GM19438 (cell line): ENCODE measurements around the gene ARL9.
A peak's percentile ranks its signal among the peaks of the same experiment; 100 is the strongest.

Experiments used
- ATAC-seq: cut with Tn5 transposase; IDR thresholded peaks from one replicate; pipeline ENCODE4 v1.9.1; 2021; ENCODE audit warnings: low read depth; ENCODE audit not compliant: unreplicated experiment

The ARL9 gene

DNA sequence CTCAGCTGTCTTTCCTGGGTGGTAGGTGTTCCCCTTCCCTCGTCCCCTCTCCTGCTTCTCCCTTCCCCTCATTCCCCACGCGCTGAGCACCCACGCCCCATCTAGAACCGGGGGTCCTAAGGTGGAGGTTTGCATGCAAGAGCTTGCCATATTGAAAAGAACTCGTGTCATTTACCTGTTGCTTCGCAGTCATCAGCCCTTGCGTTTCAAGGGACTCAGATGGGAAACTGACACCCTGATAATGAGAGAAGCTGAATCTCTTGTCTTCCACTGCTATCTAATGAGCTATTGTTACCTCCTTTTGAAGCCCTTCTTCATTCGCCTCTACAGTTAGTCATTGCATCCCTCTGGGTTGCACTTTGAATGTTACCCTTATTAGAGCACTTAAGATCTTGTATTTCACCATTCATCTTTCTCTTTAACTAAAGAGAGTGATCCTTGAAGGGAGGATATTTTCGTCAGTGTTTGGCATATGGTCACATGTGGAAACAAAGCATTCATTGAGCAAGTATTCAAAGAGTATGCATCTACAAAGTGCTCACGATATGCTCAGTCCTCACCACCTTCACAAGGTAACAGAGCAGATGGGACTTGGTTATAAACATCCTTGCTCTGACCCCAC is 25.7 kb downstream of the ARL9 start:
- no peak for ATAC-seq

DNA sequence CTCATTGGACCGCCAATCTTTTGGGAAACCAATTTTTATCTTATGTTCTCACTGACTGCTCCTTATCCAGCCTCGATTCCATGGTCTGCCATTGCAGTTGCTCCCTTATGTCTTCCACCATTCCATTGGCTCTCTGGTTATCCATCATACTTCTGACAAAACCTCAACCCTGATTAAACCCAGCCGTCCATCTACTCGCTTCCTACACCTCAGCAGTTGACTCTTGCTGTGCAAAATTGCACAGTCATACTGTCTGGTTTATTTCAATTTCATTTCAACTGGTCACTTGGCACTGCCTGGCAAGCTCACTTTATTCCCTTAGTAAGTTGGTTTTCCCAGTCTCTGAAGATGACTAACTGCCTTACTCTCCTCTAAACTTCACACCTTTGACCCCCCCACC is 26.2 kb downstream of the ARL9 start:
- ATAC-seq = no peak

DNA sequence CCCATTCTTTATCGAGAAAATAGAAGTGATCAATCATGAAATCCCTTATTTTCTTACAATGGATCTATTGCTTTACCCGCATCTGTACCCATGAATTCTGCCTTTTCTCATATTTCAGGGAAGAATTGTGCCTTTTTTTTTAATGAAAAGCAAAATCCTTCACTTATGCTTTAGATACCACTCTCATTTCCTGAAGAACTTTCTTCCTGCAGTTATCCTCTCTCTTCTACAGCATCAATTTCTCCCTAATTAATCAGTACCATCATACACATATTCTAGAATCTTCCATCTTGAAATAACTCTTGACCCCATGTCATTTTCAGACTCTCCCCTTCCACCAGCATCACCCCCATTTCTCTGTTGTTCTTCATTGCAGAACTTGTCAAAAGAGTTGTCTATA is 26.6 kb downstream of the ARL9 start:
- ATAC-seq = no peak

GRCh38 chr4:56535915-56536314 is 30.3 kb downstream of the ARL9 start:
- ATAC-seq = no peak

DNA sequence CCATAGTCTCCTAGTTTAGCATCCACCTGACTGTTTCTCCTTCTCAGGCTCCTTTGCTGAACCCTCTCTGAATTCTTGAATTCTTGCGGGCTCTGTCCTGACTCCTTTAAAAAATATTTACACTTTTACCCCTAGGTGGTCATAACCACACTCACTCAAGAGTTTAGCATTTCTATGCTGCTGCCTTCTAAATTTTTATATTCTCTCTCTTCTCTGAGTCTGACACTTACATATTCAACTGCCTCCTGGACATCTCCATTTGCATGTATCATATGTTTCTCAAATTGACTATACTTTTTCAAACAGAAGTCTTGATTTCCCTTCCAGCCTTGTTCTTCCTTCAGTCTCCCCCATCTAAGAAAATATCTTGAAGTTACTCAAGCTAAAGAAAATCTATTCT is 31.6 kb downstream of the ARL9 start:
- no peak for ATAC-seq

GRCh38 chr4:56540826-56541225 is 35.2 kb downstream of the ARL9 start:
- ATAC-seq = no peak

DNA sequence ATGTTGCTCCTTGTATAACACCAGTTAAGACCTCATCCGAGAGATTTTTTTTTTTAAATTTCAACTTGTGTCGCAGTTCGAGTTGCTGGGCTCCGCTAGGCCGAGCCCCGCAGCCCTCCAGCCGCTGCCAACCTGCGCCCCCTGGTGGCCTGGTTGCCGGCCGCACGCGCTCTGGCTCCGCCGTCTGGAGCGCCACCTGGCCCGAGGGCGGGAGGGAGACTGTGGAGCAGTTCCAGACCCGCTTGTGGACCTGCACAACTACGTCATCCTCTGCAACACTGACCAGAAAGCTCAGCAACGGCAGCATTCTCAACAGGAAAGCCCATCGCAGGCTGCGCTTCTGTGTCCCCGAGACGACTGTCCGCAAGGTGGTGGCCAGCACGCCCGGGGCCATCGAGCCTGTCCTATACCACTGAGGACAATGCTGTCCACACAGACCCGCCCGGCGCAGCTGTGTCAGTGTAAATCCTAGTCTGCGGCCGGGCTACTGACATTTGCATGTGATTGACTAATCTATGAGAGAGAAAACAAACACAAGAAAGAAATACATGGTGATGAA is 39.1 kb downstream of the ARL9 start:
- ATAC-seq = peak; percentile 98

- ATAC-seq = no peak
Measured at GRCh38 chr4:56550642-56551041, 45.1 kb downstream of the ARL9 start.

DNA sequence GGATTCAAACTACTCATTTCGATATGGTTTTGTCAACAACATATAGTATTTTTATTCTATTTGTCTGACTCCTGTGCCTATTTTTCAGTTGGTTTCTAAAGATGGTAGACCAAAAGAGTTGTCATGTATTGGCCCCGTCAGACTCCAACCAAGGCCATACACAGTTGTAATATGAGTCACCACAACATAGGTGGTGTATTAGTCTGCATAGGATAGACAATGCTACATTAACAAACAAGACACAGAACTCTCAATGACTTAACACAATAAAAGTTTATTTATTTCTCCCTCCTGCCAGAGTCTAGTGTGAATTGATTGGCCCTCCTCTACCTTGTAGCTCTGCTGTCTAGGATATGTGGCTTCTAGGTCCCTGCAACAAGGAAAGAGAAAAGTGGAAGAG is 45.9 kb downstream of the ARL9 start:
- ATAC-seq = no peak

GRCh38 chr4:56552273-56552672 is 46.7 kb downstream of the ARL9 start:
- ATAC-seq = no peak

- ATAC-seq = no peak
Measured at GRCh38 chr4:56570041-56570440, 64.5 kb downstream of the ARL9 start.
